Vagina (tissue), 2 donors: ENCODE measurements around the gene CYTH4. TPM values are rescaled to one million over a fixed set of nuclear protein-coding genes. Genes with fewer than 3 reads are reported as not detected.

Source experiments
- DNase-seq, 2 donors: peaks; one replicate each; pipeline ENCODE4 v3.0.0-alpha.2; 2017; ENCODE audit errors: extremely low spot score in 2 of 2
- H3K27ac ChIP-seq: fragments of 200-600 bp; sonication (generic); one replicate; pipeline ENCODE4 v1.5.1; 2019
- H3K27me3 ChIP-seq: fragments of 200-600 bp; sonication (generic); one replicate; pipeline ENCODE4 v1.5.1; 2019
- H3K36me3 ChIP-seq, 2 donors: fragments of 200-600 bp; sonication (generic); one replicate each; pipeline ENCODE4 v1.5.1; 2017 to 2019
- H3K4me1 ChIP-seq: fragments of 200-600 bp; sonication (generic); one replicate; pipeline ENCODE4 v1.5.1; 2019
- H3K4me3 ChIP-seq, 2 donors: fragments of 200-600 bp; sonication (generic); 1 replicate in 1 of 2; 2 replicates in 1 of 2; pipeline ENCODE4 v1.5.1; 2016 to 2019
- H3K9me3 ChIP-seq: fragments of 200-600 bp; sonication (generic); one replicate; pipeline ENCODE4 v1.5.1; 2019
- CTCF ChIP-seq, 3 experiments: fragments of 450-650 bp in 2 of 3; fragments of 200-600 bp in 1 of 3; sonication (generic) in 1 of 3; IDR thresholded peaks; one replicate each; pipeline ENCODE4 v1.5.1; 2017 to 2019; ENCODE audit warnings: antibody characterized with exemption in 3 of 3, mild to moderate bottlenecking in 2 of 3, moderate library complexity in 2 of 3
- POLR2A ChIP-seq, 2 donors: fragments of 450-650 bp; IDR thresholded peaks; one replicate each; pipeline ENCODE4 v1.6.1; 2017; ENCODE audit warnings: antibody characterized with exemption in 2 of 2, mild to moderate bottlenecking in 2 of 2, moderate library complexity in 2 of 2
- POLR2AphosphoS5 ChIP-seq, 2 donors: sonication (generic); formaldehyde crosslinking; IDR thresholded peaks; one replicate each; pipeline ENCODE4 v1.9.0; 2017; ENCODE audit warnings: antibody characterized with exemption in 2 of 2, mild to moderate bottlenecking in 2 of 2, low read depth in 1 of 2; ENCODE audit not compliant: insufficient read depth in 1 of 2
- intact Hi-C: fragments of 100-400 bp; cut with DNase I; formaldehyde crosslinking; loops from one replicate; pipeline ENCODE4 v1.15.1; 2023
- total RNA-seq: library from RNA; depleted of rRNA; stranded (reverse); fragments of >200 nt; gene quantifications from one replicate; pipeline ENCODE4 v1.2.3, GENCODE V29; 2016

The CYTH4 gene
- total RNA-seq, 1 donor from 2014 or later = 16.2 TPM

GRCh38 chr22:37316405-37316804 is 34.1 kb downstream of the CYTH4 start:
- DNase-seq = no peak
- intact Hi-C loops = no loop called here
- H3K27me3 ChIP-seq = no peaks in the 10 kb centered on the region

DNA sequence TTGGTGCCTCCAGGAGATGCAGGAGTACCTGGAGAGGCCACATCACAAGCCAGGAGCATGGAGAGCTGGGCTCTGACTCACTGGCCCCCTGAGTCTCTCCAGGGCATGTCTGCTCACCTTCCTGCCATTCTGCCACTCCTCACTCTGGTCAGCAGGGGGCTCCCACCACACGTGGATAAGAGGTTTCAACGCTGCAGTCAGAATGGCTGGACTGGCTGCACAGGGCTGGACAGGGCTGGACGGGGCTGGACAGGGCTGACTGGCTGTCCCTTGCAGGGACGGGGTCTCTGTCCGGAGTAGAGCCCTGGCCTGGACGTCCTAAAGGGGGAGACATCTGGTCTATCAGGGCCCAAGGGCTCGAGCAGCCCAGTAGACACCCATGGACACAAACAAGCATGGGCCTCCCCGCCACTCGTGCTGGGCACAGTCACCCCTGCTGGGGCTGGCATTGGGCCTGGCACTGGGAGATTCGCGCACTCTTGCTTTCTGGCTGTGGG is 34.6 kb downstream of the CYTH4 start:
- TF ChIP-seq POLR2AphosphoS5 (IDR thresholded peaks at IDR 0.05; ENCODE audit: insufficient read depth in 1 of 2, low read depth in 1 of 2) (no peak), POLR2A (IDR thresholded peaks at IDR 0.05) (no peak), CTCF (IDR thresholded peaks at IDR 0.05) (peak; percentile 55 to 71 (median 59))
- DNase-seq = no peak
- intact Hi-C loops = no loop called here

More at GRCh38 chr22:37316405-37316804, 34.1 kb downstream of the CYTH4 start:
- Histone ChIP-seq H3K36me3 (no peaks in the 10 kb centered on the region), H3K4me1 (no peaks in the 10 kb centered on the region), H3K27ac (no peak overlapping the region), H3K4me3 (no peak overlapping the region), H3K9me3 (no peaks in the 10 kb centered on the region)
- TF ChIP-seq POLR2AphosphoS5 (IDR thresholded peaks at IDR 0.05; ENCODE audit: insufficient read depth in 1 of 2, low read depth in 1 of 2) = no peak
- no peak for TF ChIP-seq POLR2A (IDR thresholded peaks at IDR 0.05)
- no peak for TF ChIP-seq CTCF (IDR thresholded peaks at IDR 0.05)

DNA sequence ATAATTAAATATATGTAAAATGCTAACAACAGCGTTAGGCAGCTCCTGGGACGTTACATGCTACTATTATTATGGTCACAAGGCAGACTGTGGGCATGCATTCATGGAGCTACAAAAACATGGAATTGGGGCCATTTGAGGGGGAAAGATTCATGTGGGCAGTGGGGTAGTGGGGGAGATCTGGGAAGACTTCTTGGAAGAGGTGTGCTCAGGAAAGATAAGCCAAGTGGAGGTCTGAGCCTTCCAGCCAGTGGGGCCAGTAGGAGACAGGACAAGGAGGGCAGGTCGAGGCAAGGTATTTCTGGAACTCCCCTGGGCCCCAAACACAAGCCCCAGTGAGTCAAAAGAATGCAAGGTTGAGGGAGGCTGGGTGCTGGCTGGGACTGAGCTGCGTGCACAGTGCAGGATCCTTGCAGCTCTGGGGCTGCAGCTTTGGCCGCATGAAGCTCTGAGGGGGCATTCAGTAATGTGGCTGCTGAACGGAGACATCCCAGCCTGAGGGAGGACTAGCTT is 35.4 kb downstream of the CYTH4 start:
- intact Hi-C loops = no loop called here
- Histone ChIP-seq H3K27me3 (no peaks in the 10 kb centered on the region), H3K4me3 (no peak overlapping the region), H3K36me3 (no peaks in the 10 kb centered on the region), H3K9me3 (no peaks in the 10 kb centered on the region), H3K27ac (no peak overlapping the region), H3K4me1 (no peaks in the 10 kb centered on the region)
- no peak for TF ChIP-seq POLR2AphosphoS5 (IDR thresholded peaks at IDR 0.05; ENCODE audit: insufficient read depth in 1 of 2, low read depth in 1 of 2)
- no peak for TF ChIP-seq POLR2A (IDR thresholded peaks at IDR 0.05)
- no peak for TF ChIP-seq CTCF (IDR thresholded peaks at IDR 0.05)
- no peak for DNase-seq

More for the DNA sequence above, 34.6 kb downstream of the CYTH4 start:
- Histone ChIP-seq H3K4me1 (no peaks in the 10 kb centered on the region), H3K27ac (no peak overlapping the region), H3K9me3 (no peaks in the 10 kb centered on the region), H3K36me3 (no peaks in the 10 kb centered on the region), H3K27me3 (no peaks in the 10 kb centered on the region), H3K4me3 (no peak overlapping the region)

DNA sequence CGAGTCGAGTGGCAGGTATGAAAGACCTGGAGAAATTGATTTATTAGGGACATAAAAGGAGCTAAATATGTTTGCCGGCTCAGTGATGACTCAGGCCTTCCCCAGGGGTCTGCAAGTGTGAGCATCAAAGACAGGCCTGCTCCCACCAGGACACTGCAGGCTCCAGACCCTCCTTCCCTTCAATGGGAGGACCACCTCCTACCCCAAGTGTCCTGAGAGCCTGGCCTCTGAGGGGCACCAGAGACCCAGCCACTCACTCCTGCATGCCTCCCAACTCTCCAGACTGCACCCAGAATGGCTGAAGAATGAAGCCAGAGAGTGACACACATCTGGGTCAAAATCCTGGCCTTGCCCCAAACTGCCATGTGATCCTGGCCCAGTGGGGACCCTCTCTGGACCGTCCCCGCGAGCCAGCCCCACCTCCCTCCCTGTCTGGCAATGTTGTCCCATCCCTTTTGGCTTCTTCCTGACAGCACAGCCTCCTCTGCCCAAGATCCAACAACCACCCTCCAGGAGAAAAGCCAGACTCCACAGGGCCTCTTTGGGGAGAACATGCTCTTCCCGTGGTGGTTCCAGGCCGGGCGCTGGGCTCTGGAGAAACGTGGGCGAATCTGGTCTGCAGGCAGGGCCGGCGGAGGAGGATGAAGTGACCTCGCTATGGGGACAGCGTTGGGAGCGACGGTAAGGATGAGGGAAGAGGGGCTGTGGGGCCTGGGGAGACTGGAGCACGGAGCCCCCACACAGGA is 36.2 kb downstream of the CYTH4 start:
- Histone ChIP-seq H3K36me3 (no peaks in the 10 kb centered on the region), H3K4me1 (no peaks in the 10 kb centered on the region), H3K27ac (no peak overlapping the region), H3K27me3 (no peaks in the 10 kb centered on the region), H3K9me3 (no peaks in the 10 kb centered on the region), H3K4me3 (no peak overlapping the region)
- intact Hi-C loops = no loop called here
- no peak for DNase-seq
- TF ChIP-seq POLR2AphosphoS5 (IDR thresholded peaks at IDR 0.05; ENCODE audit: insufficient read depth in 1 of 2, low read depth in 1 of 2) (no peak), POLR2A (IDR thresholded peaks at IDR 0.05) (no peak), CTCF (IDR thresholded peaks at IDR 0.05) (no peak)

GRCh38 chr22:37319469-37319868 is 37.2 kb downstream of the CYTH4 start:
- Histone ChIP-seq H3K4me3 (no peak overlapping the region), H3K27ac (no peak overlapping the region), H3K27me3 (no peaks in the 10 kb centered on the region), H3K36me3 (no peaks in the 10 kb centered on the region), H3K9me3 (no peaks in the 10 kb centered on the region), H3K4me1 (no peaks in the 10 kb centered on the region)
- TF ChIP-seq CTCF (IDR thresholded peaks at IDR 0.05) (no peak), POLR2AphosphoS5 (IDR thresholded peaks at IDR 0.05; ENCODE audit: insufficient read depth in 1 of 2, low read depth in 1 of 2) (no peak), POLR2A (IDR thresholded peaks at IDR 0.05) (no peak)
- intact Hi-C loops = no loop called here
- DNase-seq = no peak
